NB4 (cell line): ENCODE measurements around the gene CAMKV.

Source experiments
- POLR2A ChIP-seq: IDR thresholded peaks from 2 replicates; pipeline ENCODE4 v1.6.1; 2011; ENCODE audit warnings: mild to moderate bottlenecking; ENCODE audit not compliant: insufficient read length; ENCODE audit errors: extremely low read depth
- TF ChIP-seq, protein P1 (sequence below): IDR thresholded peaks from one replicate; pipeline ENCODE4 v1.5.1; 2012; ENCODE audit warnings: low read depth, low read length

- TF ChIP-seq, protein P1, sequence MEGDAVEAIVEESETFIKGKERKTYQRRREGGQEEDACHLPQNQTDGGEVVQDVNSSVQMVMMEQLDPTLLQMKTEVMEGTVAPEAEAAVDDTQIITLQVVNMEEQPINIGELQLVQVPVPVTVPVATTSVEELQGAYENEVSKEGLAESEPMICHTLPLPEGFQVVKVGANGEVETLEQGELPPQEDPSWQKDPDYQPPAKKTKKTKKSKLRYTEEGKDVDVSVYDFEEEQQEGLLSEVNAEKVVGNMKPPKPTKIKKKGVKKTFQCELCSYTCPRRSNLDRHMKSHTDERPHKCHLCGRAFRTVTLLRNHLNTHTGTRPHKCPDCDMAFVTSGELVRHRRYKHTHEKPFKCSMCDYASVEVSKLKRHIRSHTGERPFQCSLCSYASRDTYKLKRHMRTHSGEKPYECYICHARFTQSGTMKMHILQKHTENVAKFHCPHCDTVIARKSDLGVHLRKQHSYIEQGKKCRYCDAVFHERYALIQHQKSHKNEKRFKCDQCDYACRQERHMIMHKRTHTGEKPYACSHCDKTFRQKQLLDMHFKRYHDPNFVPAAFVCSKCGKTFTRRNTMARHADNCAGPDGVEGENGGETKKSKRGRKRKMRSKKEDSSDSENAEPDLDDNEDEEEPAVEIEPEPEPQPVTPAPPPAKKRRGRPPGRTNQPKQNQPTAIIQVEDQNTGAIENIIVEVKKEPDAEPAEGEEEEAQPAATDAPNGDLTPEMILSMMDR = no peak
- TF ChIP-seq POLR2A = no peak
These were observed 8.0 kb upstream of the CAMKV start for GRCh38 chr3:49877716-49878115.
